Glomerular visceral epithelial cell (primary cell): ENCODE data around the gene SMG9.
"Not testable (repeated sequence)": the region's sequence is repeated elsewhere in the genome, so short reads cannot be mapped to it uniquely, and the experiment has no call there.

Experiments
- DNase-seq: peaks from one replicate; pipeline ENCODE4 v3.0.0-alpha.2; 2016; ENCODE audit errors: extremely low spot score

SMG9 gene

GRCh38 chr19:43690890-43691289, 63.9 kb downstream of the SMG9 start:
- no peak for DNase-seq

- DNase-seq: no peak
Measured at GRCh38 chr19:43690444-43690843, 64.3 kb downstream of the SMG9 start.

GRCh38 chr19:43688059-43688701, 66.6 kb downstream of the SMG9 start:
- DNase-seq: no peak

GRCh38 chr19:43687660-43687997, 67.1 kb downstream of the SMG9 start:
- no peak for DNase-seq

GRCh38 chr19:43684326-43684725, 70.4 kb downstream of the SMG9 start:
- DNase-seq: no peak

- DNase-seq: no peak
Measured at GRCh38 chr19:43683905-43684304, 70.9 kb downstream of the SMG9 start.

- no peak for DNase-seq
Measured at GRCh38 chr19:43682824-43683661, 71.7 kb downstream of the SMG9 start.

- not testable (repeated sequence) for DNase-seq
Measured at GRCh38 chr19:43682269-43682668, 72.5 kb downstream of the SMG9 start.

- DNase-seq: no peak
Measured at GRCh38 chr19:43681821-43682220, 72.9 kb downstream of the SMG9 start.

GRCh38 chr19:43678512-43679261, 76.1 kb downstream of the SMG9 start:
- DNase-seq: no peak
